Iris pigment epithelial cell (primary cell): ENCODE measurements around the gene KIF3A.

Experiments
- DNase-seq: peaks from one replicate; pipeline ENCODE4 v3.0.0-alpha.2; 2011; ENCODE audit warnings: low read depth

Gene KIF3A

GRCh38 chr5:132753135-132753987 is 16.0 kb upstream of the KIF3A start:
- DNase-seq: no peak

GRCh38 chr5:132752581-132753125 is 15.3 kb upstream of the KIF3A start:
- no peak for DNase-seq

- no peak for DNase-seq
These were observed 14.7 kb upstream of the KIF3A start for GRCh38 chr5:132751971-132752580.

GRCh38 chr5:132751444-132751843 is 14.1 kb upstream of the KIF3A start:
- DNase-seq: peak; percentile 70

- no peak for DNase-seq
These were observed 13.3 kb upstream of the KIF3A start for GRCh38 chr5:132750471-132751230.

GRCh38 chr5:132749506-132749905 is 12.2 kb upstream of the KIF3A start:
- DNase-seq: no peak

GRCh38 chr5:132748522-132749000 is 11.2 kb upstream of the KIF3A start:
- no peak for DNase-seq

- DNase-seq: no peak
These were observed 10.5 kb upstream of the KIF3A start for GRCh38 chr5:132747616-132748440.

- peak; percentile 41 for DNase-seq
These were observed 9.7 kb upstream of the KIF3A start, which contains the start of gene CCNI2 for GRCh38 chr5:132746954-132747615. Gene CCNI2 (plus strand): TSS chr5:132747426. CDS start chr5:132747496, 70 bp downstream.

- no peak for DNase-seq
These were observed 9.2 kb upstream of the KIF3A start for GRCh38 chr5:132746592-132746953.

GRCh38 chr5:132744659-132745058 is 7.3 kb upstream of the KIF3A start:
- DNase-seq: no peak

GRCh38 chr5:132742626-132743025 is 5.3 kb upstream of the KIF3A start:
- no peak for DNase-seq

- DNase-seq: no peak
These were observed 4.8 kb upstream of the KIF3A start for GRCh38 chr5:132742158-132742557.

- no peak for DNase-seq
These were observed 1.9 kb upstream of the KIF3A start for GRCh38 chr5:132739232-132739631.

- no peak for DNase-seq
These were observed 786 bp upstream of the KIF3A start for GRCh38 chr5:132737982-132738681.

GRCh38 chr5:132734687-132735086 is 2.7 kb downstream of the KIF3A start:
- no peak for DNase-seq

GRCh38 chr5:132733499-132734148 is 3.7 kb downstream of the KIF3A start:
- DNase-seq: no peak

GRCh38 chr5:132729896-132730295 is 7.5 kb downstream of the KIF3A start:
- DNase-seq: no peak

GRCh38 chr5:132725745-132726144 is 11.6 kb downstream of the KIF3A start:
- DNase-seq: no peak
